ENCODE results near the gene SLC25A41.
"Not testable (repeated sequence)": the region's sequence is repeated elsewhere in the genome, so short reads cannot be mapped to it uniquely, and the experiment has no call there.

Gene SLC25A41

DNA sequence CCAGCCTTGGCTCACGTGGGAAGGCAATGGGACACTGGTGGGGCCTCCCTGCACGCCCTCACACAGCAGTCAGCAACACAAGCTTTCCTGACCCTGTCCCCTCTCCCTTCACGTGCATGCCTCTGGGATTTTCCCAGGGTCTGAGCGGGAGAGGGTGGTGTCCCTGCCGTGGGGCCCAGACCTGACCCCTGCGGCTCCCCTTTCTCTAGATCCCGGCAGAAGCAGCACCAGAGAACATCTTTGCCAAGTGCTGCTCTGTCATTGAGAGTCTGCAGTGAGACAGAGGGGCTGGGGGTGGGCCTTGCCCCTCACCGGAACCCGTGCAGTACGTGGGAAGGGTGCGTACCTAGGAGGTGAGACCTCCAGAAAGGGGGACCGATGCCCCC is 21.5 kb downstream of the SLC25A41 start:
- DNase-seq (ENCODE audit: low spot score): no peak

DNA sequence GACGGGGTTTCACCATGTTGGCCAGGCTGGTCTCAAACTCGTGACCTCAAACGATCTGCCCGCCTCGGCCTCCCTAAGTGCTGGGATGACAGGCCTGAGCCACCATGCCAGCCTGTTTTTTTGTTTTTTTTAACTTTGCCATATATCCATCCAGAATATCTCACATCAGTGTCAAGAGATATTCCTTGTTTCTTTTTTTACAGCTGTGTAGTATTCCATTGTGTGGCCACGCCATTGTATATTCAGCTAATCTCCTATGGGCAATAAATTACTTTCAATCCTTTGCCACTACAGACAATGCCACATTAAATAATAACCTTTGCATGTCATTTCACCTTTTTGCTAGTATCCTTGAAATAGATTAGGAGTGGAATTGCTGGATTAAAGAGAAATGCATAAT is 24.2 kb downstream of the SLC25A41 start:
- DNase-seq (ENCODE audit: low spot score): no peak

DNA sequence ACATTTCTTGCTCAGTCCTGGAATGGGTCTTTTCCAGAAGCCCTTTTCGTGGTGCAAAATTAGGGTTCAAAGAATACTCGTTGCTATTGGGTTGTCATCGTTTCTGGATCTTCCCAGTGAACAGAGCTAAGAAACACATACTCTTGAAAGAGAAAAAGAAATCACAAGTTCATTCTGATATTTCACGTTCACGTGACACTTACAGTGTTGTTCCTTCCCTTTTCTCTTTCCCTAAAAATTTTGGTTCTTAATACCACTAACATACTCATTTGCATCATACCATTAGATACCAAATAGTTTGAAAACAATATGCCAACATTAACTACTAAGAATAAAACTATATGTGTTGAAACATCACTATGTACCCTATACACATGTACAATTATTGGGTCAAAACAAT is 27.2 kb downstream of the SLC25A41 start:
- no peak for DNase-seq (ENCODE audit: low spot score)

DNA sequence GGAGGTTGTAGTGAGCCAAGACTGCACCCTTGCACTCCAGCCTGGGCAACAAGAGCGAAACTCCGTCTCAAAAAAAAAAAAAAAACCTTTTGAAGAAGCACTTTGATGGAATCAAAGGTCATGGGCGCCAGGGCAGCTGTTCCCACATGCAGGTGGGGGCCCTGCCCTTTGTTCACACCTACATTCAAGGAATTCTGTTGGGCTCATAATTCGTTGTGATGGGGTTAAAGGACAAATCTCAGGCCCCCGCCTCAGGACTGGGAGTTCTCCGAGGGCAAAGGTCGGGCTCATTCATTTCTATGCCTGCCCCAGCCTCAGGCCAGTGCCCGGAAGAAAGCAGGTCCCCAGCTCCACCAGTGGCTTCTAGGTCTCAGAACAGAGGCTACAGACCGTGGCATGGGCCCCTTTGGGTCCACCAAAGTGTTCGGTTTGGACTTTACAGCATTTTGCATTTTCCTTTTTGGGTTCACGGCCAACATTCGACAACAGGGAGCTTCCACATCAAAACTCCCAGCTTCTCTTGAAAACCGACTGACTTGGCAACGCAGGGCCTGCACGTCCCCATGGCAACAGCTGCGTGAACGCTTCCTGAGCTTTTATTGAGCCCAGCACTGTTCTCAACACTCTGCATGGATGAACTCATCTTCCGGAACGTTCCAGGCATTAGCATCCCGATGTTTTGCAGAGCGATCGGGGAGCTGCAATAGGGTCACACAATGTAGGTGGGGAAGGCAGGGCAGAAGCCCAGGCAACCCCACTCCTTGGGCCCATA is 30.5 kb downstream of the SLC25A41 start:
- no peak for DNase-seq (ENCODE audit: low spot score)

DNA sequence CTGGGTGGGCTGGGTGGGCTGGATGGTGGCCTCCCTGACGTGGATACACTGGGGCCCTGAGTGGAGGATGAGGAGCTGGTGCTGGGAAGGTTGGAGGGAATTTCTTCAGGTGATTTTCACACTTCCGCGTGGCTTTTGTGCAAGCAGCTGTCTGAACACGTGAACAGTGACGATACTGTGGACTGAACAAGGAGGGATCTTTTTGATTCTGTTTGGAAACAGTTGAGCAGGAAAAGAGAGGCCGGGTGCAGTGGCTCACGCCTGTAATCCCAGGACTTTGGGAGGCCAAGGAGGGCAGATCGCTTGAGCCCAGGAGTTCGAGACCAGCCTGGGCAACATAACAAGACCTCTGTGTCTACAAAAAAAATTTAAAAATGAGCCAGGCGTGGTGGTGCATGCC is 31.5 kb downstream of the SLC25A41 start:
- no peak for DNase-seq (ENCODE audit: low spot score)

DNA sequence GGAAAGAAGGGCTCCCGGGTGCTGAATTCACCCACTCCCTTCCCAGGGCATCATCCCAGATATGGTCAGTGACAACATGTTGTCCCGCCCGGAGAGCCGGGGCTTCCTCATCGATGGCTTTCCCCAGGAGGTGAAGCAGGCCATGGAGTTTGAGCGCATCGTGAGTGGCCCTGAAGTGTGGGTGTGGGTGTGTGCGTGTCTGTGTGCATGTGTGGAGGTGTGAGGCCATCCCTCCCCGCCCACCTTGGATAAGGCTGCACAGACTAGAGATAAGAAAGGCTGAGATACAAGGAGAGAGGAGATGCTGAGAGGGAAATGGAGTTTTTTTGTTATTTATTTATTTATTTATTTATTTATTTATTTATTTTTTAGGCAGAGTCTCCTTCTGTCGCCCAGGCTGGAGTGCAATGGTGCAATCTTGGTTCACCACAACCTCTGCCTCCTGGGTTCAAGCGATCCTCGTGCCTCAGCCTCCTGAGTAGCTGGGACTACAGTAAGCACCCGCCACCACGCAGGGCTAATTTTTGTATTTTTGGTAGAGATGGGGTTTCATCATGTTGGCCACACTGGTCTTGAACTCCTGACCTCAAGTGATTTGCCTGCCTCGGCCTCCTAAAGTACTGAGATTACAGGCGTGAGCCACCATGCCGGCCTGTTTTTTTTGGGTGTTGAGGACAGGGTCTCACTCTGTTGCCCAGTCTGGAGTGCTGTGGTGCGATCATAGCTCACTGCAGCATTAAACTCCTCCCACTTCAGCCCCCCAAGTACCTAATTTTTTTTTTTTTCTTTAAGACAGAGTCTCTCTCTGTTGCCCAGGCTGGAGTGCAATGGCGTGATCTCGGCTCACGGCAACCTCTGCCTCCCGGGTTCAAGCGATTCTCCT is 33.3 kb downstream of the SLC25A41 start:
- DNase-seq (ENCODE audit: low spot score): not testable (repeated sequence)

DNA sequence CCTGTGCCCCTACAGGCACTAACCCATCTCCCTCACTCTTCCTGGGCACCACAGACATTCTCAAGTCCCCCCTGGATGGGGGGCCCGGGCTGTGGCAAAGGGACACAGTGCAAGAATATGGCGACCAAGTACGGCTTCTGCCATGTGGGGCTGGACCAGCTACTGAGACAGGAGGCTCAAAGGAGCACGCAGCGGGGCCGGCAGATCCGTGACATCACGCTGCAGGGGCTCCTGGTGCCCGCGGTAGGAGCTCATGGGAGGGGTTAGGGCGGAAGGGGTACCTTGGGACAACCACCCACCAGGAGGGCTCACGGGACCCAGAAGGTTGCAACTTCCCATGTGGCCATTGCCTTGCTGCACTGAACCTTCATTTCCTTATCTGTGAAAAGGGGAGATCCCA is 37.3 kb downstream of the SLC25A41 start:
- DNase-seq (ENCODE audit: low spot score): no peak

DNA sequence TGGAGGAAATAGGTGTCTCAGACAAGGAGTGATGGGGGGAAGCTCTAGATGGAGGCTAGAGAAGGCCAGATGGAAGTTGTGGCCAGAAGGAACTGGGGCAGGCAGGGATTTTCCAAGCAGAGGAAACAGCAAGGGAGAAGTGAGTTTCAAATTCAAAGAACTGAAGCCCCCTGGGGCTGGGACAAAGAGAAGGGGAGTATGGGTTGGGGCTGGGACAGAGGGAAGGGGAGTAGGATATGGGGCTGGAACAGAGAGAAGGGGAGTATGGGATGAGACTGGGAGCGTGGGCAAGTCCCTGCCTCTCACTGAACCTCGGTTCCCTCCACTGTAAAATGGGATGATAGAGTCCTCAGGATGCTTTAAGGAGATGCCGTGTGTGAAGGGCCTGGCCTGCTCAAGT is 38.7 kb downstream of the SLC25A41 start:
- no peak for DNase-seq (ENCODE audit: low spot score)

DNA sequence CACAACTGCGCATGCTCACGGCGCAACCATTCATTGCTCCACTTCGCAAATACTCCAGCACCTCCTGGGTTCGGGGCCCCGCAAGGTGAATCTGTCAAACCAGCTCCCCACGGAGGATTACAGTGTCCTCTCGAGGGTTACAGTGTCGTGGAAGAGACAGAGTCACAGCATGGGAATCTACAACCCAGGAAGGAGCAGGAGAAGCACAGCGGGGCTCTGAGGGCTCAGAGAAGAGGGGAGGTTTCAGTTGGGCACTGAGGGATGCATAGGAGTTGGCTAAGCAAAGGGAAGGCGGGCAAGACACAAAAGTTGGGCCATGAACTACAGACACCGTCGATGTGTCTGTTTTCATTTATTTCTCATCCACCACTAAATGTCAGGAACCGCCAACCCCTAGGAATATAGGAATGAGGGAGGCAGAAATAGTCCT is 39.6 kb downstream of the SLC25A41 start:
- DNase-seq (ENCODE audit: low spot score): no peak

DNA sequence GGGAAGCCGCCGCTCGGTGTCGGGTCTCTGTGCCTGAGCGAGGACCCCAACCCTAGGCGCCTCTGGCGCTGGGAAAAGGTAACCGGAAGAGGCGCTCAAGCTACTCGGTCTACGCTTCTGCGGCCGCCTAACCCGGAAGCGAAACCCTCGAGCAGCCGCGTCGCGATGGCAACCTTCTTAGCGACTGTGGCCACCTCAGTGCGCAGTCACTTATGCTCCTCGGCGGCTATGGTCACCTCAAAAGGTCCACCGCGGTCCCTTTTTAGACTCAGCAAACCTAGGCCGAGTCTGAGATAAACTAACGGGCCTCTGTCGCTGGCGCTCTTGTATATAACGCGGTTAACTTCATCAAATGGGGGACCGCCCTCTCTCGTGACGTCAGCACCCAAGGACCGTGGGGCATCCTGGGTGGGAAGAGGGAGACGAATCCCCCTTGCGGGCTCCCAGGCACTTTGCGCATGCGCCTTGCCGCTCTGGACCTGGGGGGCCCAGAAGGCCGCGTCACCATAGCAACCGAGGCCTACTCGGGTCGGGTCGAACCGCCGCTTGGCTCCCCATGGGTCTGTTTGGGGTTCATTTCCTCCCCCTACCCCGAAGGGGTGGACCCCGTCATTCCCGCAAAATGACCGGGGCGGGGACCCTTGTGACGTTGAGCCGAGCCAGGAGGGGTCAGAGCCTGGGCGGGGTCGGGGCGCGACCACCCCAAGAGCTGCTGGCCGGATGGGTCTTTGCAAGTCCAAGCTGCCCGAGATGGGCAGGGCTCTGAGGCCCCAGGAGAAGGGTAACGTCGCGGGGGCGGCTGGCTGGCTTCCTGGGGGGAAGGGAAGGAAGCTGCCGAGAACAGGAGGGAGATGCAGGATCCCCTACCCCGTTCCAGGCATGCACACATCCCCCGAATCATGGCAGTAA is 40.2 kb downstream of the SLC25A41 start, which contains the start of gene GTF2F1:
TSS of gene GTF2F1 (minus strand) at position 91 of the 909 bp plus-strand sequence. CDS start 169 bp downstream, outside the sequence.
- peak; percentile 96 for DNase-seq (ENCODE audit: low spot score)

DNA sequence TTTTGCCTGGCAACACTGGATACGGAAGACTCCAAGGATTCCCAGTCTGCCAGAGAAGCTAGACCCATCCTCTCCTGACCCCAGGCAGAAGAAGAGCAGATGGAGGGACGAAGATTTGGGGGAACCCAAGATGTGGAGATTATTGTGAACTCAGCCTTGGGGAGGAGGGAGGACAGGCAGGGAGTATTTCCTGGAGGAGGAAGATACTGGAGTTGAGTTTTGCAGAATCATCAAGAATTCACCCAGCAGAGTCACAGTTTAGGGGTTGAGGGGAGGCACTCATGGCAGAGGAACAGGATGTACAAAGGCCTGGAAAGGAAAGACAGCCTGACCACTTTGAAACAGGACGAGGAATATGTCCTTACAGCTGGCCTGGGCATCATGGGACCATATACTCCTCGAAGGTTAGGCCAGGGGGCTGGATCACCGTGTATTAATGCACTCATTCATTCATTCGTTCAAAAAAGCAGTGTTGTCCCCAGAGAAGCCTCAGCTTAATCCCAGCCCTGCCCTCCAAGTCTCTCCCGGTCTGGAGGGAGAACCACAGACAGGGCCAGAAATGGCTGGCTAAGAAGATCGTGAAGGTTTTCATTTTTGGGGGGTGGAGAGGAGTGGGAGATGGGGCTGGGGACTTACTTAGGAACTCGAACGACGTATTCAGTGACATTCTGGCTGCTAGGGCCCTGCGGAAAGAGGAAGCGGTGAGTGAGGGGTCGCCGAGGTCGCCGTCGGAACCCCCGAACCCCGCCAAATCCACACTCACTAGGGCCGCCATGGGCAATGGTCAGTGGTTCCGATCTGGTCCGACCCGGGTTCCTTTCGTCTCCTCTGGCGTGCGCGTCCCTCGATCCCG is 41.1 kb downstream of the SLC25A41 start:
- no peak for DNase-seq (ENCODE audit: low spot score)

DNA sequence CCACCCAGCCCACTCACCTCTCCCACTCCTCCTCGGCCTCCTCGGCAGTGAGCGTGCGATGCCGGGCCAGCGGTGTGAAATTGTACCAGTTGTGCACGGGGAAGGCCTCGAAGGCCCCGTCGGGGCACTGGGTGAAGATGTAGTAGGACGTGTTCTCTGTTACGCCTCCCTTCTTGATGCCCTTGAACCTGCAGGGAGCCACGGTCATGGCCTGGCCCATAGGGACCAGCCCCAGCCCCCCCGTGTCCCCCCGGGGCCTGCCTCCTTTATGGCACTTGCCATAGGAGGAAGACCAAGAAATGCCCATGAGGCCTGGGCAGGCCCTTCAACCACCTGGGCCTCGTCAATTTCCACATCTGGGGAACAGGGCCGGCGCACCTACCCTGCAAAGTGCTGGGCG is 46.2 kb downstream of the SLC25A41 start:
- no peak for DNase-seq (ENCODE audit: low spot score)

DNA sequence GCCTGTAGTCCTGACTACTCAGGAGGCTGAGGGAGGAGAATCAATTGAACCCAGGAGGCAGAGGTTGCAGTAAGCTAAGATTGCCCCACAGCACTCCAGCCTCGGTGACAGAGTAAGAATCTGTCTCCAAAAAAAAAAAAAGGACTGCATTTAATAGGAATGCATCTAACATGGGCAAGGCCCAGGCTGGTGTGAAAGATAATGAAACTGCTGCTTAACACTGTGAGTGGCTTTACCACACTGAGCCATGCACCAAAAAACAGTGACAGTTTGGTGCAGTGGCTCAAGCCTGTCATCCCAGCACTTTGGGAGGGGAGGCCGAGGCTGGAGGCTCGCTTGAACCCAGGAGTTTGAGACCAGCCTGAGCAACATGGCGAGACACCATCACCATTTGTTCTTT is 49.2 kb downstream of the SLC25A41 start:
- DNase-seq (ENCODE audit: low spot score): no peak

DNA sequence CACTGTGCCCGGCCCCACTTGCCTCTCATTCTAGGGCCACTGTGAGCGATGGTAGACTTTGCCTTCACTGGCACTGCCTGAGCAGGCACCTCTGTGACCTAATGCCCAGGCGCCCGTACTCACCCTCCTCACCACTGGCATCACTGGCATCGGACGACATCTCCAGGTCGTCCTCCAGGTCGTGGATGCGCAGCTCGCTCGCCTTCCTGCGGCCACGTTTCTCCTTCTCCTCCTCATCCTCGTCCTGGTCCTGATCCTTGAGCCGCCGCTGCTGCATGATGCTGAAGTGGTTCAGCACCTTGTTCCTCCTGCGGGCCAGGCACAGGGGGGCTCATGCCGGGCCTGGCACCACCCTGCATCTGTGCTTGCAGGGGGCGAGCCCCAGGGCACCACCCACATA is 50.4 kb downstream of the SLC25A41 start:
- no peak for DNase-seq (ENCODE audit: low spot score)

DNA sequence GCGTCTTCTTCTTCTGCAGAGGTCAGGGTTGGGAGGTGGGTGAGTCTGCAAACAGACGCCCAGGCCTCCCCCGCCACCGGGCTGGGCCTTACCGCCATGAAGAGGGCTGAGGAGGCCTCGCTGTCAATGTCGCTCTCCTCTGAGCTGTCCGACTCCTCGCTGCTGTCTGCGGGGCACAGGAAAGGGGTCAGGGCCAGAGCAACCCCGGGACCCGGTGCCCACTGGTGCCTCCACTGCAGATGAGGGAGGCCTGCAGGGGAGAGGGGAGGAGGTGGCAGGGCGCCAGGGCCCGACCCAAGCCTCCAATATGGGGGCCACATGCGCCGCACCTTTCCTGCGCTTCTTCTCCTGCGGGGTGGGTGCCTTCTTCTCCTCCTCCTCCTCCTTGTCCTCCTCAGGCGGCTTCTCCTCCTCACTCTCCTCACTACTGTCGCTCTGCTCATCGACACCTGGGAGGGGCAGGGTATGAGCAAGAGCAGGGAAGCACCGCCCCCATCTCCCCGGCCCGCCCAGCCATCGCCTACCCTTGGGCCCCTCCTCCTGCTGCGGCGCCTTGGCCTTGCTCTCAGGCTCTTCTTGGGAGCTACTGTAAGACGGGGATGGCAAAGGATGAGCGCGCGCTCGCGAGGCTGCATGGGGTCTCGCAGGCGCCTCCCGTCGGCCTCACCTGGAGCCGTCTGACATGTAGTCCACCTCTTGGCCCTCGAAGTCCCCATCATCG is 52.4 kb downstream of the SLC25A41 start:
- DNase-seq (ENCODE audit: low spot score): no peak

DNA sequence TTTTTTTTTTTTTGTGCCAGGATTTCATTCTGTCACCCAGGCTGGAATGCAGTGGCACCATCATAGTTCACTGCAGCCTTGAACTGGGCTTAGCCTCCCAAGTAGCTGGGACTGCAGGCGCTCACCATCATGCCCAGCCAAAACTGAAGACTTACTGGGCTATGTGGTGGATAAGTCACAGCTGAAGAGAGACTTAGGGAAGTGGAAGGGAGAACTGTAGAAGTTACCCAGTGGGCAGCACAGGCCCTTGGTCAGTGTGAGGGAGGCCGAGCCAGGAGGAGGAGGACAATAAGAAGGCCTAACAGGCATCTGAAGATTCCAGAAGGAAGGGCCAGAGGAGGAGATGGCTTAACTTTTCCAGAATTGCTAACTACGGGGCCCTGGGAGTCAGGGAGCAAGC is 53.8 kb downstream of the SLC25A41 start:
- DNase-seq (ENCODE audit: low spot score): no peak

DNA sequence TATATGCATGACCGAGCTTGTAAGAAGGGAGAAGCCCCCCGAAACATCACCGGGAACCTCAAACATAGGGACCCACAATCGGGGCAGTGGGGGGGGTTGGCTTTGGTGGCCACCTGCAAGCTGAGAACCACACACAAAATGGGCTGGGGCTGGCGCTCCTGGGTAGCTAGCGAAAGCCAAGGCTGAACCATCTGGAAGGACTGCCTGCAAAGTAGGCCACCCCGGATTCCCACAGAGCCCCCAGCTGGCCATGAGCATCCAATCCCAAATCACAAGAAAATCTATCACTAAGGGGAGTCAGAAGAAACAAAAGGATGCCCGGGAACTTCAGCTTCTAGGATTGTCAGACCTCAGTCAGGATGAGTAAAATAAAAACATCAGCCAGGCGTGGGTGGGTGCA is 55.1 kb downstream of the SLC25A41 start:
- DNase-seq (ENCODE audit: low spot score): no peak

DNA sequence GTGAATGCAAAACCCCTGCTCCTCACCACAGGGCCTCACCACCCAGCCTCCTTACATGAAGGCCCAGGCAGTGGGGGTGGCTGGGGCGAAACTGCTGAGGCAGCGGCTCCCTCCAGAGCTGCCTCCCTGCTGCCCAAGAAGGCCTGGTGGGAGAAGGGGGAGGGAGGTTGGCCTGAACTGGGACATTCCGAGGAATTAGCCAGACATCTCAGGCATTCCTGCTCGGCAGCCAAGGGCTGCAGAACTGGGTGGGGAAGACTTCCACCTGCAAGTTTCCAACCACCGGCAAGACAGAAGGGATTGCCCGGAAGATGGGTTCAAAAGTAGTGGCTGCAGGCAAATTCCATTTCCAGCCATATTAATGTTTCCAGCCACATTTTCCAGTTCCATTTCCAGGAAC is 55.5 kb downstream of the SLC25A41 start:
- DNase-seq (ENCODE audit: low spot score): no peak

DNA sequence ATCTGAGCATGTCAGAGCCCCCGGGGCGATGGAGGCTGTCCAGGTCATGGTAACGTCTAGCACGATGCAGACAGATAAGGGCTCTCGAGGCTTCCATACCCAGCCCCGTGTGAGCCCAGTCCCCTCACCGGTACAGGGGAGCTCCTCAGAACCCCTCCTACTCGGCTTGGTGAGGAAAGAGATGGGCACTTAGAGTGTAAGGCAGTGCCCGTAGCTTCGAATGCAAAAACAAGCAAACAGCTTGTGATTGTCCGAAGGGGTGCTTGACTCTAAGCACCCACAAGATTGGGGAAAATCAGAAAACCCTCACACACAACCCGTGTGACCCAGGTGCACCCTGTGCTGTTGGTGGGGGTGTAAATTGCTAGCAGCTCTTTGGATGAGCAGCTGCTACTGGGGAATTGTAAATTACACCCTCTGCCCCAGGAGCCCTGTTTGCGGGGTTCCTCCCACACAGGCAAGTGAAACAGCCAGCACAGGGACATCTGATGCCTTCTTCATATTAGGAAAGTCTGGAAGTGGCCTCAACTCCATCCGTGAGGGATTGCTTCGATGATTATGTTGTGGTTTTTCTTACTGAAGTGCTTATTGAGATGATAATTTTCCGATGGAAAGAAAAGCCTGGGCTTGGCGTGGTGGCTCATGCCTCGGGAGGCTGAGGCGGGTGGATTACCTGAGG is 56.9 kb downstream of the SLC25A41 start:
- no peak for DNase-seq (ENCODE audit: low spot score)
